Nephron progenitor cell (in vitro differentiated cells): Measurements from ENCODE around the gene CDK19.

Experiments
- DNase-seq: peaks from one replicate; pipeline ENCODE4 v3.0.0; 2021
- H3K27ac Mint-ChIP-seq: 2 replicates; pipeline ENCODE4 v1.8.0; 2021; ENCODE audit warnings: mild to moderate bottlenecking, moderate library complexity, mixed read lengths
- H3K27me3 Mint-ChIP-seq: 2 replicates; pipeline ENCODE4 v1.8.0; 2021; ENCODE audit warnings: mild to moderate bottlenecking, low read depth, mixed read lengths; ENCODE audit not compliant: poor library complexity
- H3K36me3 Mint-ChIP-seq: 2 replicates; pipeline ENCODE4 v1.8.0; 2021; ENCODE audit warnings: low read depth, mixed read lengths
- H3K4me1 Mint-ChIP-seq: 2 replicates; pipeline ENCODE4 v1.8.0; 2021; ENCODE audit warnings: mixed read lengths
- H3K4me3 Mint-ChIP-seq: 2 replicates; pipeline ENCODE4 v1.8.0; 2021; ENCODE audit warnings: mild to moderate bottlenecking, moderate library complexity, mixed read lengths
- H3K9me3 Mint-ChIP-seq: 2 replicates; pipeline ENCODE4 v1.8.0; 2021; ENCODE audit warnings: mild to moderate bottlenecking, moderate library complexity, mixed read lengths
- TF ChIP-seq, protein P1 (sequence below): fragments of 200-600 bp; sonication (generic); IDR thresholded peaks from 2 replicates; pipeline ENCODE4 v1.5.0; 2021; ENCODE audit warnings: antibody characterized with exemption

Gene CDK19

DNA sequence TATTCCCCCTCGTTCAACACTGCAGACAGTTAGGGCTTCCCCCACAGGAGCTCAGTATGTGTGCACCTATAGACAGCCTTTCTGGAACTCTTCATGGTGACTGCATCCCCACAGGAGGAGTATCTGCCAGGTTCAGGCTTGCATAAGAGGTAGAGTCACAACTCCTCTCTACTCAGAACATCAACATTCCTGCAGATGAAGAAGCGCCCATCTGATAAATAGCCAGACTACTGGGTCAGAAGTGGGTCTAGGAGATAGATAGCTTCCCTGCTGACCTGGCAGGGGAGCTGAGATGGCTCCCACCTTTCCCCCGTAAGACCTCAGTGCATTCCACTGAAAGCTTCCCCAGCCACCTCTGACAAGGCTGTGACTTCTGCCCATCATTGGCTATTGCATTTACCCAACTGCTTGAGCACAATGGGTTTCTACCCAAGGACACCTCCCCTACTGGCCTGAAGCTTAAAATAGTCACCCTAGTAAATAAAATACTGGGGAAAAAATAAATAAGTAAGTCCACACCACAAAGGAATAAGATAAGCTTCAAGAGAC lies 125.1 kb downstream of the CDK19 start:
- peaks cover 14% of the 10 kb centered on the region for H3K9me3 Mint-ChIP-seq
- no peak for DNase-seq

DNA sequence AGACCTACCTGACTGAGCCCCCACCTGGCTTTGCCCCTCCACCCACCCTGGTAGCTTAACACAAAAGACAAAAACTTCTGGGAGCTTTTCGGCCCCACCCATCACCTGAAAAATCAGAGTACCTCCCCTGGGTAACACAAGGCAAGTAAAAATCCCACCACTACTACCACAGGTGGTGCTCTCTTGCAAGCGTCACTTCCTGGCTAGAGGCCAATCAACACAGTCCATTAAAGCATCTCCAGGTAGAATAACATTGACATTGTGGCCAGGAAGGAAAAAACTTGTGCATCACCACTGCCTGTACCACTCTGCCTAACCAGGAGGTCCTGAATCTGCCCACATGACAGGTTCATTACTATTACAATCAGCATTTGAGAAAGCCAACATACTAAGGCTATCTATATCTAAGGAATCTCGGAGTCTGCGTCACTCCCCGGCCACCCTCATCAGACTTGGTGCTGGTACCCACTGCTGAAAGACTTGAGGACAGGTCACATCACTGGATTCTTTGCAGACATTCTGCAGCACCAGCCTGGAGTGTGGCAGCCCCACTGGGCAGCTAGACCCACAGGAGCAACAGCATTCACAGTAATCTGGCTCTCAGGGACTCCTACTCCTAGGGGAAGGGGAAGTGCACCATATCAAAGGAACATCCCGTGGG lies 125.9 kb downstream of the CDK19 start:
- H3K4me1 Mint-ChIP-seq = no peaks in the 10 kb centered on the region
- H3K36me3 Mint-ChIP-seq = peaks cover 15% of the 10 kb centered on the region
- H3K27me3 Mint-ChIP-seq = peaks cover 2% of the 10 kb centered on the region
- H3K27ac Mint-ChIP-seq = no peak overlapping the region
- H3K4me3 Mint-ChIP-seq = no peak overlapping the region
- peaks cover 9% of the 10 kb centered on the region for H3K9me3 Mint-ChIP-seq
- DNase-seq = no peak
- TF ChIP-seq, protein P1, sequence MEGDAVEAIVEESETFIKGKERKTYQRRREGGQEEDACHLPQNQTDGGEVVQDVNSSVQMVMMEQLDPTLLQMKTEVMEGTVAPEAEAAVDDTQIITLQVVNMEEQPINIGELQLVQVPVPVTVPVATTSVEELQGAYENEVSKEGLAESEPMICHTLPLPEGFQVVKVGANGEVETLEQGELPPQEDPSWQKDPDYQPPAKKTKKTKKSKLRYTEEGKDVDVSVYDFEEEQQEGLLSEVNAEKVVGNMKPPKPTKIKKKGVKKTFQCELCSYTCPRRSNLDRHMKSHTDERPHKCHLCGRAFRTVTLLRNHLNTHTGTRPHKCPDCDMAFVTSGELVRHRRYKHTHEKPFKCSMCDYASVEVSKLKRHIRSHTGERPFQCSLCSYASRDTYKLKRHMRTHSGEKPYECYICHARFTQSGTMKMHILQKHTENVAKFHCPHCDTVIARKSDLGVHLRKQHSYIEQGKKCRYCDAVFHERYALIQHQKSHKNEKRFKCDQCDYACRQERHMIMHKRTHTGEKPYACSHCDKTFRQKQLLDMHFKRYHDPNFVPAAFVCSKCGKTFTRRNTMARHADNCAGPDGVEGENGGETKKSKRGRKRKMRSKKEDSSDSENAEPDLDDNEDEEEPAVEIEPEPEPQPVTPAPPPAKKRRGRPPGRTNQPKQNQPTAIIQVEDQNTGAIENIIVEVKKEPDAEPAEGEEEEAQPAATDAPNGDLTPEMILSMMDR = no peak

More for the DNA sequence above, 125.1 kb downstream of the CDK19 start:
- peaks cover 2% of the 10 kb centered on the region for H3K27me3 Mint-ChIP-seq
- TF ChIP-seq, protein P1 = no peak
- no peaks in the 10 kb centered on the region for H3K4me1 Mint-ChIP-seq
- H3K4me3 Mint-ChIP-seq = no peak overlapping the region
- H3K27ac Mint-ChIP-seq = no peak overlapping the region
- peaks cover 21% of the 10 kb centered on the region for H3K36me3 Mint-ChIP-seq

DNA sequence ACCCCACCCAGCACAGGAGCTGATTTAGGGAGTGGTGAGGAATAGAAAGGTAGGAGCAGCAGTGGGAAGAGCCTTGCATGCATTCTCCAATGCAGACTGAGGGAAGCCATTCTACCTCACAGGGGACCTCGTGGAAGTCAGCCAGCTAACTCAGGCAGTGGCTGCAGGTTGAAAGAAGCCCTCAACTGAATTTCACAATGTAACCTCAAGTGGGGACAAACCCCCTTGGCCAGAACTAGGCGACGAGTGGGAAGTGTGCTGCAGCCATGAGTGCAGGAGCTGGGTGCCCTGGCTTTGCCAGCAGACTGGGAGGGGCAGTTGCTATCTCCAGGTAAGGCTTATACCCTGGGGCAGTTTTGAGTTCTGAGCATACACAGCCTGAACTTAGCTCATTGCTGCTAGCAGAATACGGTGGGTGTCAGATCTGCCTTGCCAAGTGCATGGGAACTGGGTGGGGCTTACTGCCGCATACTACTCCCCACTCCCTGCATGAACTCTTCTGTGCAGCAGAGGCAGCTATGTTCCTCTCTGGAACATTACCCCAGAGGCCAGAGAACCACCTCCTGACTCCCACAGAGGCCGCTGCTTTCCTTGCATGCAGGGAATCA lies 126.5 kb downstream of the CDK19 start:
- Mint-ChIP-seq H3K27me3 (peaks cover 2% of the 10 kb centered on the region), H3K4me3 (no peak overlapping the region), H3K27ac (no peak overlapping the region), H3K36me3 (peaks cover 11% of the 10 kb centered on the region), H3K9me3 (peaks cover 3% of the 10 kb centered on the region), H3K4me1 (no peaks in the 10 kb centered on the region)
- TF ChIP-seq, protein P1 = no peak
- DNase-seq = no peak

DNA sequence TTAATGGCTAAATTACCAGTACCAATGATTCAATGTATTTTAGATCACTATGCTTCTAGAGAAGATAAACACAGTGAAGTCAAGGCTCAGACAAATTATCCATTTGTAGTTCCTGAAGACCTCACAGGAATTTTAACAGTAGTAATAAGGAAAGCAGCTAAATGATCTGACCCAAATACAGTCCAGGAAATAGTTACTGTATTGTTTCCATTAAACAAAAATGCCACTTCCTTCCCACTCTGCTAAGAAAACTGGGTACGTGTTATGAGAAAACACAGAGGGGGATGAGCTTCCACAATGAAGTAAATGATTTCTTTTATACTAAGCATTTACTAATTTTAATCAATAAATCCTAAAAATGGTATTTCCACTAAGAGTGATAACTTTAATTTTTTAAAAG lies 127.9 kb downstream of the CDK19 start:
- peaks cover 8% of the 10 kb centered on the region for H3K36me3 Mint-ChIP-seq
- H3K4me3 Mint-ChIP-seq = no peak overlapping the region
- no peaks in the 10 kb centered on the region for H3K4me1 Mint-ChIP-seq
- TF ChIP-seq, protein P1 = no peak
- no peak overlapping the region for H3K27ac Mint-ChIP-seq
- no peaks in the 10 kb centered on the region for H3K27me3 Mint-ChIP-seq
- H3K9me3 Mint-ChIP-seq = no peaks in the 10 kb centered on the region
- no peak for DNase-seq

DNA sequence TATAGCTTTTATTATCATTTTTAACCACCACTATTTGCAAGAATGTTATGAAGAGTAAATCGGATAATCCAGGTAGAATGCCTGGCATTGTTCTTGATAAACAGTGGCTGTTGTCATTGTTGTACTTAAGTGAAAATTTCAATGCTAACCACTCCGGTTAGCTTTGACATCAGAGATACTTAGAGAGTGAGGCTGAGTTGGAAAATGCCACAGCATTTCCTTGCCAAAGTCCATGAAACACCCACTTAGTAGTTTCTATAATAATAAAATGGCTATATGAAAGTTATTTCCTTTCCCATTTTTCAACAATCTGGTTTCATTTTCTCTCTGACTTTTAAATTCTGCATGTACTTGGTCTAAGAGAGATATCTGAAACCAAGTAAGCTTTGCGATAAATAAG lies 132.0 kb downstream of the CDK19 start:
- H3K36me3 Mint-ChIP-seq = no peaks in the 10 kb centered on the region
- TF ChIP-seq, protein P1 = no peak
- H3K4me3 Mint-ChIP-seq = no peak overlapping the region
- H3K27ac Mint-ChIP-seq = no peak overlapping the region
- no peaks in the 10 kb centered on the region for H3K4me1 Mint-ChIP-seq
- no peaks in the 10 kb centered on the region for H3K9me3 Mint-ChIP-seq
- no peak for DNase-seq
- H3K27me3 Mint-ChIP-seq = no peaks in the 10 kb centered on the region
